LHCN-M2 (cell line): ENCODE measurements around the gene COL5A1. TPM values are rescaled to one million over a fixed set of nuclear protein-coding genes. Genes with fewer than 3 reads are reported as not detected.
A peak's percentile ranks its signal among the peaks of the same experiment; 100 is the strongest.

Experiments
- DNase-seq: peaks from one replicate; pipeline ENCODE4 v3.0.0-alpha.2; 2012; ENCODE audit warnings: low read depth
- total RNA-seq: library from RNA; depleted of rRNA; stranded (reverse); fragments of >200 nt; gene quantifications from 2 replicates; pipeline ENCODE4 v1.2.3, GENCODE V29; 2014

COL5A1 gene
- total RNA-seq, 1 experiment from 2014 or later = 36.4 TPM

- DNase-seq = no peak
Measured at GRCh38 chr9:134785325-134786108, 143.9 kb downstream of the COL5A1 start.

GRCh38 chr9:134787601-134788531 is 146.3 kb downstream of the COL5A1 start:
- DNase-seq = no peak

GRCh38 chr9:134789168-134789567 is 147.6 kb downstream of the COL5A1 start:
- no peak for DNase-seq

GRCh38 chr9:134791009-134791408 is 149.4 kb downstream of the COL5A1 start:
- DNase-seq = no peak

GRCh38 chr9:134792627-134793026 is 151.0 kb downstream of the COL5A1 start:
- no peak for DNase-seq

- no peak for DNase-seq
Measured at GRCh38 chr9:134793288-134794188, 151.9 kb downstream of the COL5A1 start.

- no peak for DNase-seq
Measured at GRCh38 chr9:134794663-134795370, 153.2 kb downstream of the COL5A1 start.

GRCh38 chr9:134795446-134795845 is 153.8 kb downstream of the COL5A1 start:
- no peak for DNase-seq

GRCh38 chr9:134796882-134797281 is 155.3 kb downstream of the COL5A1 start:
- no peak for DNase-seq

GRCh38 chr9:134800791-134801339 is 159.3 kb downstream of the COL5A1 start:
- no peak for DNase-seq

- no peak for DNase-seq
Measured at GRCh38 chr9:134802216-134802795, 160.7 kb downstream of the COL5A1 start.

GRCh38 chr9:134804871-134805270 is 163.3 kb downstream of the COL5A1 start:
- peak; percentile 9 for DNase-seq

- peak; percentile 7 for DNase-seq
Measured at GRCh38 chr9:134807716-134808446, 166.3 kb downstream of the COL5A1 start.

- DNase-seq = no peak
Measured at GRCh38 chr9:134808447-134808792, 166.8 kb downstream of the COL5A1 start.

- no peak for DNase-seq
Measured at GRCh38 chr9:134809292-134809691, 167.7 kb downstream of the COL5A1 start.

- DNase-seq = no peak
Measured at GRCh38 chr9:134809826-134810225, 168.2 kb downstream of the COL5A1 start.

- DNase-seq = no peak
Measured at GRCh38 chr9:134811079-134811672, 169.6 kb downstream of the COL5A1 start.

GRCh38 chr9:134811673-134812342 is 170.2 kb downstream of the COL5A1 start:
- DNase-seq = peak; percentile 70

- no peak for DNase-seq
Measured at GRCh38 chr9:134812343-134812673, 170.7 kb downstream of the COL5A1 start.
